GM21737 (cell line): ENCODE measurements around the gene ZNF491.
A peak's percentile ranks its signal among the peaks of the same experiment; 100 is the strongest.
"Not testable (repeated sequence)": the region's sequence is repeated elsewhere in the genome, so short reads cannot be mapped to it uniquely, and the experiment has no call there.

Experiments
- ATAC-seq: cut with Tn5 transposase; IDR thresholded peaks from one replicate; pipeline ENCODE4 v1.9.1; 2021; ENCODE audit warnings: mild to moderate bottlenecking, moderate library complexity; ENCODE audit not compliant: unreplicated experiment

Gene ZNF491

GRCh38 chr19:11806354-11807098, 8.2 kb downstream of the ZNF491 start:
- no peak for ATAC-seq

- no peak for ATAC-seq
Observed at GRCh38 chr19:11807099-11807380, 8.7 kb downstream of the ZNF491 start.

GRCh38 chr19:11813703-11814028, 15.3 kb downstream of the ZNF491 start:
- ATAC-seq: no peak

GRCh38 chr19:11814029-11814699, 15.8 kb downstream of the ZNF491 start, which contains the start of gene ZNF440:
Gene ZNF440, plus strand, starts transcription at chr19:11814273. Its CDS starts 175 bp downstream, at chr19:11814448.
- ATAC-seq: peak; percentile 97

GRCh38 chr19:11814700-11815035, 16.3 kb downstream of the ZNF491 start:
- ATAC-seq: no peak

GRCh38 chr19:11821474-11822109, 23.3 kb downstream of the ZNF491 start:
- no peak for ATAC-seq

- ATAC-seq: not testable (repeated sequence)
Observed at GRCh38 chr19:11828957-11829876, 30.9 kb downstream of the ZNF491 start.

GRCh38 chr19:11832253-11832912, 34.1 kb downstream of the ZNF491 start:
- no peak for ATAC-seq

GRCh38 chr19:11833541-11833940, 35.2 kb downstream of the ZNF491 start:
- no peak for ATAC-seq

- not testable (repeated sequence) for ATAC-seq
Observed at GRCh38 chr19:11835626-11836066, 37.3 kb downstream of the ZNF491 start.

- ATAC-seq: no peak
Observed at GRCh38 chr19:11843722-11844121, 45.4 kb downstream of the ZNF491 start.

GRCh38 chr19:11847615-11848014, 49.3 kb downstream of the ZNF491 start:
- ATAC-seq: not testable (repeated sequence)

GRCh38 chr19:11848200-11848593, 49.9 kb downstream of the ZNF491 start:
- no peak for ATAC-seq

GRCh38 chr19:11848594-11849469, 50.5 kb downstream of the ZNF491 start, which contains the start of gene ZNF439:
Gene ZNF439, plus strand, starts transcription at chr19:11848726. Its CDS starts 142 bp downstream, at chr19:11848868.
- peak; percentile 84 for ATAC-seq

GRCh38 chr19:11850289-11850688, 52.0 kb downstream of the ZNF491 start:
- not testable (repeated sequence) for ATAC-seq

- no peak for ATAC-seq
Observed at GRCh38 chr19:11853358-11853757, 55.0 kb downstream of the ZNF491 start.

- ATAC-seq: no peak
Observed at GRCh38 chr19:11856596-11857250, 58.4 kb downstream of the ZNF491 start.
